ENCODE measurements around the gene PTH2. TPM values are rescaled to one million over a fixed set of nuclear protein-coding genes. Genes with fewer than 3 reads are reported as not detected.

The PTH2 gene, protein sequence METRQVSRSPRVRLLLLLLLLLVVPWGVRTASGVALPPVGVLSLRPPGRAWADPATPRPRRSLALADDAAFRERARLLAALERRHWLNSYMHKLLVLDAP
- total RNA-seq: not detected in 2 replicates
- long read RNA-seq: 0 reads

DNA sequence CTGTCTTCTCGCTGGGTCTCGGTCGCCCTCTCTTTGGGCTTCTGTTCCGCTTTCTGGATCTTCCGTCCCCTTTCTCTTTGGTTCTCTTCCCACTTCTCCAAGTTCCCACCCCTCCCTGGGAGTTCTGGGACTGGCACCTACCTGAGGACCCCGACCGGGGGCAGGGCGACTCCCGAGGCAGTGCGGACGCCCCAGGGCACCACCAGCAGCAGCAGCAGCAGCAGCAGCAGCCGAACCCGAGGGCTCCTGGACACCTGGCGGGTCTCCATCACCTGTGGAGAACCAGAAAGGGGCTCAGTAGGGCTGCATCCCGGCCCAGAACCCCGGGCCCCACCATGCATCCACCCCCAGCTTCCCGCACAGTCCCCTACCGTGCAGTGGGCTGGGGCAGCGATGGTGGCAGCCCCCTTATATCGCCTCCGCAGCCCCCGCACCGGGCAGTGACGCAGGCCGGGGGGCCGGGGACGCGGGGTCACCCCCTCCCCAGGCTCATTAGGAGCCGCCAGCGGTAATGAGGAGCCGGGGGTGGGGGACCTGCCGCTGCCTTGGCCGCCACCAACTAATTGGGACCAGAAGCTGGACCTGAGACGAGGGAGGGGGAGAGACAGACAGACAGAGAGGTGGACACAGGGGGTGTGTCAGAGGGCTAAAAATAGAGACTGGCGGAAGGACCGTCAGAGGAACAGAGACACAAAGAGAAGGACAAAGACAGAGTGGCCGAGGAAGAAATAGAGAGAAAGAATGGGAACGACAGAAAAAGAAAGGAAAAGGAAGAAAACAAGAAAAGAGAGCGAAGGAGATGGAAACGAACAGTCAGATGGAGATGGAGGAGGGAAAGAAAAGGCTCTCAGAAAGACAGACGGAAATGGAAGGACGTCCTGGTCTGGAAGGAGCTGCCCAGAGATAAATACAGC is at the start of gene PTH2:
PTH2 (minus strand) TSS at position 371 of the 914 bp plus-strand sequence; CDS start at position 269, 102 bp downstream.
- peak; percentile 83 for DNase-seq (ENCODE audit: extremely low spot score, unreplicated experiment)
- Mint-ChIP-seq H3K27ac (ENCODE audit: unreplicated experiment) (no peak within 1 kb of the TSS), H3K4me3 (ENCODE audit: unreplicated experiment) (peak within 1 kb of the TSS; percentile 64), H3K36me3 (ENCODE audit: unreplicated experiment) (peaks cover 2% of the 10 kb centered on the region), H3K9me3 (ENCODE audit: unreplicated experiment) (no peaks in the 10 kb centered on the region), H3K27me3 (ENCODE audit: unreplicated experiment) (peaks cover 89% of the 10 kb centered on the region), H3K4me1 (ENCODE audit: unreplicated experiment) (peaks cover 30% of the 10 kb centered on the region)
- TF ChIP-seq, protein P1, sequence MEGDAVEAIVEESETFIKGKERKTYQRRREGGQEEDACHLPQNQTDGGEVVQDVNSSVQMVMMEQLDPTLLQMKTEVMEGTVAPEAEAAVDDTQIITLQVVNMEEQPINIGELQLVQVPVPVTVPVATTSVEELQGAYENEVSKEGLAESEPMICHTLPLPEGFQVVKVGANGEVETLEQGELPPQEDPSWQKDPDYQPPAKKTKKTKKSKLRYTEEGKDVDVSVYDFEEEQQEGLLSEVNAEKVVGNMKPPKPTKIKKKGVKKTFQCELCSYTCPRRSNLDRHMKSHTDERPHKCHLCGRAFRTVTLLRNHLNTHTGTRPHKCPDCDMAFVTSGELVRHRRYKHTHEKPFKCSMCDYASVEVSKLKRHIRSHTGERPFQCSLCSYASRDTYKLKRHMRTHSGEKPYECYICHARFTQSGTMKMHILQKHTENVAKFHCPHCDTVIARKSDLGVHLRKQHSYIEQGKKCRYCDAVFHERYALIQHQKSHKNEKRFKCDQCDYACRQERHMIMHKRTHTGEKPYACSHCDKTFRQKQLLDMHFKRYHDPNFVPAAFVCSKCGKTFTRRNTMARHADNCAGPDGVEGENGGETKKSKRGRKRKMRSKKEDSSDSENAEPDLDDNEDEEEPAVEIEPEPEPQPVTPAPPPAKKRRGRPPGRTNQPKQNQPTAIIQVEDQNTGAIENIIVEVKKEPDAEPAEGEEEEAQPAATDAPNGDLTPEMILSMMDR (IDR thresholded peaks at IDR 0.05): no peak

DNA sequence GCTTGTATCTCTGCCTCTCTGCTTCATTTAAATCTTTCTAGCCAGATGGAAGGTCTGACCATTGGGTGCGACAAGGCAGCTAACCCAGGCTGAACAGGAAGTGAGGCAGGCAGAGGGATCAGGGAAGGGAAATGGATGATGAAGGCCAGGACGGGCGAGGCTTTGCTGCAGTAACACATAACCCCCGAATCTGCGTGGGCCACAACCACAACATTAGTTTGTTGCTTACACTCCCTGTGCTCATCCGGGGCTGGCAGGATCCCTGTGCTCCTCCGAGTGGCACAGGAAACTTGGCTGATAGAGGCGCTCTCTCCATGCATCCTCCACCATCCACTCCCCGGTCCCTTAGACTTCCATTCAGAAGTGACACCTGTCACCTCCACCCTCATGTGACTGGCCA is 49.7 kb upstream of the PTH2 start:
- Mint-ChIP-seq H3K27me3 (ENCODE audit: unreplicated experiment) (no peaks in the 10 kb centered on the region), H3K4me1 (ENCODE audit: unreplicated experiment) (peaks cover 26% of the 10 kb centered on the region), H3K4me3 (ENCODE audit: unreplicated experiment) (no peak overlapping the region), H3K27ac (ENCODE audit: unreplicated experiment) (no peak overlapping the region), H3K36me3 (ENCODE audit: unreplicated experiment) (peaks cover 6% of the 10 kb centered on the region), H3K9me3 (ENCODE audit: unreplicated experiment) (no peaks in the 10 kb centered on the region)
- no peak for DNase-seq (ENCODE audit: extremely low spot score, unreplicated experiment)
- TF ChIP-seq, protein P1 (IDR thresholded peaks at IDR 0.05): no peak

DNA sequence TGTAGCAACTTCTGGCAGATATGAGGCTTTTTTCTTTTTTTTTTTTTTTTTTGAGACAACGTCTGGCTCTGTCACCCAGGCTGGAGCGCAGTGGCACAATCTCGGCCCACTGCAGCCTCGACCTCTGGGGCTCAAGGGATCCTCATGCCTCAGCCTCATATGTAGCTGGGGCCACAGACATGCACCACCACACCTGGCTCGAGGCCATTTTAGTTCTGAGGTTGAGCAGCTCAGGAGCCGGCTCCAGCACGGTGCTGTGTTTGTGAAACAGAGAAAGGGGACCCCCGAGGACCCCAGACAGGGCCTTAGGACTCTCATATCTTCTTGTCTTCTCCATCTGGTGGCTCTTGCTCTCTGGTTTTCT is 47.4 kb upstream of the PTH2 start:
- H3K4me3 Mint-ChIP-seq (ENCODE audit: unreplicated experiment): no peak overlapping the region
- TF ChIP-seq, protein P1 (IDR thresholded peaks at IDR 0.05): no peak
- peak overlapping the region; percentile 71 for H3K27ac Mint-ChIP-seq (ENCODE audit: unreplicated experiment)
- peaks cover 3% of the 10 kb centered on the region for H3K36me3 Mint-ChIP-seq (ENCODE audit: unreplicated experiment)
- H3K4me1 Mint-ChIP-seq (ENCODE audit: unreplicated experiment): peaks cover 20% of the 10 kb centered on the region
- no peaks in the 10 kb centered on the region for H3K9me3 Mint-ChIP-seq (ENCODE audit: unreplicated experiment)
- DNase-seq (ENCODE audit: extremely low spot score, unreplicated experiment): no peak
- H3K27me3 Mint-ChIP-seq (ENCODE audit: unreplicated experiment): no peaks in the 10 kb centered on the region

DNA sequence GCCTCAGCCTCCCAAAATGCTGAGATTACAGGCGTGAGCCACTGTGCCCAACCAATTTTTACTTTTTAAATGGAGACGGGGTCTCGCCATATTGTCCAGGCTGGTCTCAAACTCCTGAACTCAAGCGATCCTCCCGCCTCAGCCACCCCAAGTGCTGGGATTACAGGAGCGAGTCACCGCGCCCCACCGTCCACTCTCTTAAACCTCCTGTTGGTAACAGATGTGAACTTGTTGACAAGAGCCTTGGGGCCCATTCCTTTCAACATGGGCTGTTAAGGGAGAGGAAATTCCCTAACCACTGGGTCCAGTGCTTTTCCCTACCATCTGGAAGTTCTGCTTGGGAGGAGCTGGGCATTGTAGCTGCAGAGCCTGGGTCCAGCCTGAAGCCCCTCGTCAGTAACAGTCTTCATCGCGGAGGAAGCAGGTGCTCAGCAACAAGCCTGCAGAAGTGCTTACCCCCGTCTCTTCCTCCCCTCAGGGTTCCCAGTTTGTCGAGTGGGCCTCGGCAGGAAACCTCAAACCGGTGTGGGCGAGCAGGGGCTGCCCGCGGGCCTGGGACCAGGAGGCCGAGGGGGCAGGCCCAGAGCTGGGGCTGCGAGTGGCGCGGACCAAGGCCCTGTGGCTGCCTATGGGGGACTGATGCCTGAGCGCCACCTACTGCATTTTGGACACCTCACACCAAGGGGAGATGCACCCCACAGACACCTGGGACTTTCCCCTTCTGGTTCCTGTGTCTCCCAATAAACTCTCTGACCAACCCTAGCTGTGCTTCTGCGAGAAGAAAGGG is 46.8 kb upstream of the PTH2 start:
- Mint-ChIP-seq H3K4me3 (ENCODE audit: unreplicated experiment) (no peak overlapping the region), H3K27ac (ENCODE audit: unreplicated experiment) (peak overlapping the region; percentile 71), H3K36me3 (ENCODE audit: unreplicated experiment) (peaks cover 3% of the 10 kb centered on the region), H3K4me1 (ENCODE audit: unreplicated experiment) (peaks cover 20% of the 10 kb centered on the region), H3K9me3 (ENCODE audit: unreplicated experiment) (no peaks in the 10 kb centered on the region), H3K27me3 (ENCODE audit: unreplicated experiment) (no peaks in the 10 kb centered on the region)
- TF ChIP-seq, protein P1 (IDR thresholded peaks at IDR 0.05): peak; percentile 9
- no peak for DNase-seq (ENCODE audit: extremely low spot score, unreplicated experiment)
